Common myeloid progenitor, CD34-positive (primary cell): ENCODE results near the gene PLEKHA7.
A peak's percentile ranks its signal among the peaks of the same experiment; 100 is the strongest.
"Not testable (repeated sequence)": the region's sequence is repeated elsewhere in the genome, so short reads cannot be mapped to it uniquely, and the experiment has no call there.

Experiments used
- CTCF ChIA-PET: fragments of 350-600 bp; sonication (Branson Sonifier 250); formaldehyde crosslinking; loops from one replicate; lab custom pipeline; 2021; ENCODE audit warnings: antibody characterized with exemption; lab: Charles Lee
- POLR2A ChIA-PET: fragments of 350-600 bp; sonication (Branson Sonifier 250); formaldehyde crosslinking; loops from one replicate; lab custom pipeline; 2021; ENCODE audit warnings: antibody characterized with exemption; lab: Charles Lee
- DNase-seq, 3 donors: peaks; one replicate each; pipeline versions ENCODE4 v3.0.0 to v3.0.0-alpha.2; 2013
- H3K27ac ChIP-seq, 2 experiments: 1 replicate in 1 of 2; 2 replicates in 1 of 2; pipeline ENCODE4 v1.7.0; 2013; ENCODE audit warnings: inconsistent platforms in 2 of 2, low read length in 2 of 2, mild to moderate bottlenecking in 2 of 2, low read depth in 1 of 2, moderate library complexity in 1 of 2; ENCODE audit not compliant: severe bottlenecking in 2 of 2, insufficient read depth in 1 of 2, poor library complexity in 1 of 2
- H3K27me3 ChIP-seq, 5 experiments: replicated peaks in 2 of 5; 1 replicate in 3 of 5; 2 replicates in 2 of 5; pipeline versions ENCODE4 v1.6.1 to v1.7.0; 2013; ENCODE audit warnings: low read length in 4 of 5, mild to moderate bottlenecking in 2 of 5, moderate library complexity in 2 of 5, inconsistent platforms in 1 of 5; ENCODE audit not compliant: insufficient read depth in 5 of 5, control insufficient read depth in 4 of 5
- H3K36me3 ChIP-seq, 4 experiments: 1 replicate in 2 of 4; 2 replicates in 2 of 4; pipeline versions ENCODE4 v1.6.1 to v1.7.0; 2013; ENCODE audit warnings: low read length in 3 of 4, control low read depth in 1 of 4, mild to moderate bottlenecking in 1 of 4; ENCODE audit not compliant: control insufficient read depth in 4 of 4, insufficient read depth in 4 of 4
- H3K4me1 ChIP-seq, 4 experiments: 1 replicate in 3 of 4; 2 replicates in 1 of 4; pipeline versions ENCODE4 v1.6.1 to v1.7.1; 2013; ENCODE audit warnings: low read length in 3 of 4, mild to moderate bottlenecking in 3 of 4, control low read depth in 1 of 4, inconsistent platforms in 1 of 4, moderate library complexity in 1 of 4; ENCODE audit not compliant: control insufficient read depth in 4 of 4, insufficient read depth in 4 of 4; ENCODE audit errors: control extremely low read depth in 1 of 4
- H3K4me3 ChIP-seq, 7 experiments: 1 replicate in 4 of 7; 2 replicates in 3 of 7; pipeline versions ENCODE4 v1.5.1 to v1.7.0; 2013; ENCODE audit warnings: mild to moderate bottlenecking in 7 of 7, low read length in 6 of 7, moderate library complexity in 6 of 7, inconsistent platforms in 2 of 7, low read depth in 2 of 7, control low read depth in 1 of 7; ENCODE audit not compliant: insufficient read depth in 4 of 7, control insufficient read depth in 1 of 7; ENCODE audit errors: extremely low read depth in 1 of 7
- H3K9me3 ChIP-seq, 5 experiments: 1 replicate in 4 of 5; 2 replicates in 1 of 5; pipeline versions ENCODE4 v1.6.1 to v1.7.1; 2013; ENCODE audit warnings: low read length in 4 of 5, mild to moderate bottlenecking in 2 of 5, inconsistent platforms in 1 of 5, low read depth in 1 of 5, moderate library complexity in 1 of 5; ENCODE audit not compliant: control insufficient read depth in 4 of 5, insufficient read depth in 2 of 5; ENCODE audit errors: control extremely low read depth in 1 of 5
- WGBS: methylation state at CpG from one replicate; pipeline ENCODE4 v1.1.5; 2013; ENCODE audit not compliant: insufficient coverage; 5-methylcytosine and 5-hydroxymethylcytosine counted together

The PLEKHA7 gene

GRCh38 chr11:16904761-16905160 is 109.5 kb downstream of the PLEKHA7 start:
- DNase-seq, H3K9me3 ChIP-seq, H3K27ac ChIP-seq, H3K4me3 ChIP-seq, H3K27me3 ChIP-seq, H3K36me3 ChIP-seq: not testable (repeated sequence)
- peaks cover 0 to 11% (median 10%) of the 10 kb centered on the region in 4 experiments for H3K4me1 ChIP-seq
- 100% methylated on average over 1 of the region's 2 CpGs for WGBS
- ChIA-PET POLR2A (interaction anchor here (0.6 kb wide), 1 partner anchor 92 kb away, joined by 3 read pairs; no protein-coding TSS in a partner anchor), CTCF (interaction anchor here (1.2 to 1.8 kb wide), 3 partner anchors 15 to 119 kb away, joined by 3 to 6 read pairs (median 6); no protein-coding TSS in a partner anchor)

- peak overlapping the region in 1 of 7 experiments; percentile 20 for H3K4me3 ChIP-seq
- no peaks in the 10 kb centered on the region for H3K27me3 ChIP-seq
- DNase-seq, result peak in 2 of 3 donors; percentile 39 to 56
- no peak overlapping the region for H3K27ac ChIP-seq
- 0% methylated on average over 1 of the region's 2 CpGs for WGBS
- no peaks in the 10 kb centered on the region for H3K9me3 ChIP-seq
- peaks cover 0 to 13% (median 12%) of the 10 kb centered on the region in 4 experiments for H3K4me1 ChIP-seq
- CTCF ChIA-PET, result interaction anchor here (1.6 kb wide), 1 partner anchor 19 kb away, joined by 4 read pairs; no protein-coding TSS in a partner anchor
- H3K36me3 ChIP-seq, result no peaks in the 10 kb centered on the region
- POLR2A ChIA-PET, result no interaction called here
Measured at GRCh38 chr11:16902781-16903378, 111.3 kb downstream of the PLEKHA7 start.

- WGBS, result no CpG with 5 or more reads among the region's 6 CpGs
- DNase-seq, result no peak
- Histone ChIP-seq H3K4me1 (peaks cover 0 to 20% (median 18%) of the 10 kb centered on the region in 4 experiments), H3K27ac (no peak overlapping the region), H3K9me3 (no peaks in the 10 kb centered on the region), H3K36me3 (no peaks in the 10 kb centered on the region), H3K27me3 (no peaks in the 10 kb centered on the region), H3K4me3 (no peak overlapping the region)
- POLR2A ChIA-PET, result no interaction called here
- CTCF ChIA-PET, result interaction anchor here (1.6 kb wide), 1 partner anchor 18 kb away, joined by 4 read pairs; no protein-coding TSS in a partner anchor
Measured at GRCh38 chr11:16902182-16902581, 112.0 kb downstream of the PLEKHA7 start.

- ChIA-PET POLR2A (no interaction called here), CTCF (interaction anchor here (0.6 to 1.3 kb wide), 3 partner anchors 22 to 113 kb away, joined by 3 read pairs; no protein-coding TSS in a partner anchor)
- Histone ChIP-seq H3K27ac (no peak overlapping the region), H3K27me3 (peaks cover 0 to 2% (median 0%) of the 10 kb centered on the region in 5 experiments), H3K4me1 (peaks cover 0 to 22% (median 18%) of the 10 kb centered on the region in 4 experiments), H3K36me3 (no peaks in the 10 kb centered on the region), H3K9me3 (no peaks in the 10 kb centered on the region), H3K4me3 (no peak overlapping the region)
- no peak for DNase-seq
Measured at GRCh38 chr11:16900491-16900890, 113.7 kb downstream of the PLEKHA7 start.

GRCh38 chr11:16899708-16900303 is 114.4 kb downstream of the PLEKHA7 start:
- Histone ChIP-seq H3K27ac (no peak overlapping the region), H3K9me3 (no peaks in the 10 kb centered on the region), H3K36me3 (no peaks in the 10 kb centered on the region), H3K27me3 (peaks cover 0 to 2% (median 0%) of the 10 kb centered on the region in 5 experiments), H3K4me1 (peaks cover 0 to 22% (median 18%) of the 10 kb centered on the region in 4 experiments), H3K4me3 (no peak overlapping the region)
- ChIA-PET CTCF (no interaction called here), POLR2A (no interaction called here)
- no peak for DNase-seq

GRCh38 chr11:16898274-16898985 is 115.8 kb downstream of the PLEKHA7 start:
- CTCF ChIA-PET, result no interaction called here
- POLR2A ChIA-PET, result no interaction called here
- 100% methylated on average over 1 of the region's 1 CpG for WGBS
- no peak overlapping the region for H3K4me3 ChIP-seq
- H3K36me3 ChIP-seq, result no peaks in the 10 kb centered on the region
- peaks cover 0 to 19% (median 17%) of the 10 kb centered on the region in 4 experiments for H3K4me1 ChIP-seq
- H3K27ac ChIP-seq, result no peak overlapping the region
- H3K9me3 ChIP-seq, result no peaks in the 10 kb centered on the region
- DNase-seq, result no peak
- peaks cover 0 to 2% (median 0%) of the 10 kb centered on the region in 5 experiments for H3K27me3 ChIP-seq
